T-helper 1 cell treated with Interleukin-12 subunit alpha and Interleukin-12 subunit beta and Interleukin-4 antibody, amounts not matched to agents 30 ng/mL and 1 ng/mL, for 36 hours (primary cell): ENCODE measurements around the gene BLVRB. TPM values are rescaled to one million over a fixed set of nuclear protein-coding genes. Genes with fewer than 3 reads are reported as not detected.
"Not testable (repeated sequence)": the region's sequence is repeated elsewhere in the genome, so short reads cannot be mapped to it uniquely, and the experiment has no call there.

Source experiments
- intact Hi-C: fragments of 100-400 bp; cut with micrococcal nuclease; formaldehyde crosslinking; loops from one replicate; pipeline ENCODE4 v1.15.1; 2024
- total RNA-seq: library from RNA; stranded (reverse); gene quantifications from 2 replicates; pipeline ENCODE4 v1.2.3, GENCODE V29; 2022

BLVRB gene
- total RNA-seq, 1 donor from 2014 or later: 10.2 TPM

DNA sequence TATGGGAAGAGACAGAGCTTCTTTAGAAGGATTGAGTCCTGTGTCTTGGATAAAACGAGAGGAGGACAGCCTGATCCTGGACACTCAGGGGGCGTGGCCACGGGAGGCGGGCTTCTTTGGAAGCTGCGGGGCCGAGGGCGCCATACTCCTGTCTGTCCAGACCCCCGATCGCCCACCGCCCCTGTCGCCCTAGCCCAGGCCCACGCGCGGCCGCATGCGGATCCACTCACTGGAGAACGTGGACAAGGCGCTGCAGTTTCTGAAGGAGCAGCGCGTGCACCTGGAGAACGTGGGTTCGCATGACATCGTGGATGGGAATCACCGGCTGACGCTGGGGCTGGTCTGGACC, 24.3 kb upstream of the BLVRB start:
- intact Hi-C loops: no loop called here

GRCh38 chr19:40486017-40486416, 20.5 kb upstream of the BLVRB start:
- intact Hi-C loops: no loop called here

GRCh38 chr19:40475878-40476644, 10.5 kb upstream of the BLVRB start:
- intact Hi-C loops: not testable (repeated sequence)

DNA sequence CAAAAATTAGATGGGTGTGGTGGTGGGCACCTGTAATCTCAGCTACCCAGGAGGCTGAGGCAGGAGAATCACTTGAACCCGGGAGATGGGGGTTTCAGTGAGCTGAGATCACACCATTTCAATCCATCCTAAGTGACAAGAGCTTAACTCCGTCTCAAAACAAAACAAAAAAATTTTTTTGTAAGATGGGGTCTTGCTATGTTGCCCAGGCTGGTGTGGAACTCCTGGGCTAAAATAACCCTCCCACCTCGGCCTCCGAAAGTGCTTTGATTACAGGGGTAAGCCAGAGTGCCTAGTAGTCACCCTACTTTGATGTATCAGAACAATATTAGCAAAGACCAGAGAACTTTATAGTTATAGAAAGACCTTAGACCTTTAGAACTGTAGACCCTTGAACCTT, 9.2 kb upstream of the BLVRB start:
- intact Hi-C loops: no loop called here

- intact Hi-C loops: no loop called here
These were observed 7.0 kb upstream of the BLVRB start for GRCh38 chr19:40472516-40472915.

DNA sequence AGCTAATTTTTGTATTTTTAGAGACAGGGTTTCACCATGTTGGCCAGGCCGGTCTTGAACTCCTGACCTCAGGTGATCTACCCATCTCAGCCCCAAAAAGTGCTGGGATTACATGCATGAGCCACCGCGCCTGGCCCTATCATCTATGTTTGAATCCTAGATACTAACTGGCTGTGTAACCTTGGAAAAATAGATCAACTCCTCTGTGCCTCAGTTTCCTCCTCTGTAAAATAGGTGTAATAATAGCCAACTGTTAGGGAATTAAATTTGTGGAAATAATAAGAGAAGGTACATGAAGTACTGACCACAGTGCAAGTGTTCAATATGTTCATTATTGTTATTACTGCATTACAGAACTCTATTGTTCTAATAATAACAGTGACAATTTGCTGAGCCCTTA, 5.6 kb upstream of the BLVRB start:
- intact Hi-C loops: no loop called here

- intact Hi-C loops: loop anchor here (5.0 kb wide), 1 partner anchor 893 kb away; the partner anchor contains the start of gene B9D2
These were observed 3.5 kb upstream of the BLVRB start for GRCh38 chr19:40469011-40469410.

DNA sequence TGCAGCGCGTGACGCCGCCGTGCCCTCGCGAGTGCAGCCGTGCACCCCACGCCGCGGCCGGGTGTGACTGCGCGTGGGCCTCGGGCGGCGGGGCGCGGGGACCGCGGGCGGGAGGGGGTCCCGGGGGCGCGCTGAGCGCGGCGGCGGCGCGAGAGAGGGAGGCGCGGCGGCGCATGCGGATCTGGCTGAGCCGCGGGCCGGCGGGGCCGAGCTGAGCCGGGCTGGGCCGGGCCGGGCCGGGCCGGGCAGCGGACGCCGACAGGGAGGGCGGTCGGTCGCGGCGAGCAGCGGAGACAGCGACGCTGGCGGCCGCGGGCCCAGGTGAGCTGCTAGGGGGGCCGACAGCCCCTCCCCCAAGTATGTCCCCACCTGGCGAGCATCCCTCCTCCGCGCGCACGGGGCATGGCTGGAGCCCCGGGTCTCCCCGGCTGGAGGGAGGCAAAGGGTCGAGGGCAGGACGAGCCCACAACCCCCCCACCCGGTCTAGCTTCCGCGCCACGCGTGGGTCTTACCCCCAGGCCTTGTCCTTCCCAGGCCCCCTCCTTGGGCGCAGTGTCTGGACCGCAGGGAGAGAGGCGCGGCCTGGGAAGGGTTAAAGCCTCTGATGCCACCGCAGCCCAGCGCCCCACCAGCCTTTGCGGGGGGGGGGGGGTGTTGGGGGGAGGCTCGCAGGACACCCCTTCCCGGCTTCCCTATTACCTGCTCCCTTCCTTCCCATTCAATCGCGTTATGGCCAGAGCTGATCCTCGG, 1.6 kb upstream of the BLVRB start, which contains the start of gene SPTBN4:
TSS of gene SPTBN4 (plus strand) at position 17 of the 750 bp plus-strand sequence. CDS start 5,621 bp downstream, outside the sequence.
- intact Hi-C loops: loop anchor here (1.0 to 5.0 kb wide), 2 partner anchors 276 to 895 kb away; partner anchors contain the start of genes B9D2 and MAP3K10

GRCh38 chr19:40466219-40466984, 857 bp upstream of the BLVRB start:
- intact Hi-C loops: loop anchor here (1.0 to 5.0 kb wide), 2 partner anchors 275 to 896 kb away; partner anchors contain the start of genes B9D2 and MAP3K10

GRCh38 chr19:40465025-40465556, 454 bp downstream of the BLVRB start:
- intact Hi-C loops: loop anchor here (1.0 to 5.0 kb wide), 15 partner anchors 22 to 897 kb away; partner anchors contain the start of genes AKT2, B9D2, C19orf47 and PLD3

- intact Hi-C loops: loop anchor here (1.0 to 5.0 kb wide), 16 partner anchors 21 to 898 kb away; partner anchors contain the start of genes AKT2, B9D2, C19orf47 and PLD3
These were observed 1.2 kb downstream of the BLVRB start for GRCh38 chr19:40464059-40465024.

GRCh38 chr19:40463587-40464037, 1.9 kb downstream of the BLVRB start:
- intact Hi-C loops: loop anchor here (1.0 kb wide), 1 partner anchor 158 kb away; no protein-coding TSS in a partner anchor

GRCh38 chr19:40461669-40462221, 3.8 kb downstream of the BLVRB start:
- intact Hi-C loops: no loop called here

- intact Hi-C loops: no loop called here
These were observed 5.4 kb downstream of the BLVRB start for GRCh38 chr19:40460185-40460584.

- intact Hi-C loops: no loop called here
These were observed 7.0 kb downstream of the BLVRB start for GRCh38 chr19:40458597-40458974.

DNA sequence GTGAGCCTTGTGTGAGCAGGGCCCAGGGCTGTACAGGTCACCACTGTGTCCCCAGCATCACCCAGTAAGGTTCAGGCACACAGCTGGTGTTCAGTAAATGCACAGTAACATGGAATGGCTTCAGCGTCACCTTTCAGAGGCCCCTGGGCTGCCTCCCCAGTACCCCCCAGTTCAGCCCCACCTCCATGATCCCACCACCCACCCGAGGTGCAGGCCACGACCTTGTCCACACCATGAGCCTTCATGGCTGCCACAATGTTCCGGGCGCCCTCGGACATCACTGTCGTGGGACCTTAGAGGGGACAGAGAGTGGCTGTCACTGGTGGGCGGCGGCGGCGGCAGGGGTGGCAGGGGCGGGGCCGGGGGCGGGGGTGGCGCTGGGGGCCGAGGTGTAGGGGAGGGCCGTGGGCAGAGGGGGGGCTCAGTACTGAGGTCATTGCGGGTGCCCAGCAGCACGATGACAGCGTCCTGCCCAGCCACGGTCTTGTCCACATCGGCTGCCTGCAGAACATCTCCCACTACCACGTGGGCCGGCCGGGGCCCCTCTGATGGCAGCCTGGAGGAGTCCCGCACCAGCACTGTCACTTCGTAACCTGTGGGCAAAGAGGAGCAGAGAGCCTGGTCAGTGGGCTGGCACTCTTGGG, 7.5 kb downstream of the BLVRB start:
- intact Hi-C loops: no loop called here

- intact Hi-C loops: no loop called here
These were observed 8.5 kb downstream of the BLVRB start for GRCh38 chr19:40457048-40457447.

- intact Hi-C loops: not testable (repeated sequence)
These were observed 11.6 kb downstream of the BLVRB start for GRCh38 chr19:40453943-40454342.

DNA sequence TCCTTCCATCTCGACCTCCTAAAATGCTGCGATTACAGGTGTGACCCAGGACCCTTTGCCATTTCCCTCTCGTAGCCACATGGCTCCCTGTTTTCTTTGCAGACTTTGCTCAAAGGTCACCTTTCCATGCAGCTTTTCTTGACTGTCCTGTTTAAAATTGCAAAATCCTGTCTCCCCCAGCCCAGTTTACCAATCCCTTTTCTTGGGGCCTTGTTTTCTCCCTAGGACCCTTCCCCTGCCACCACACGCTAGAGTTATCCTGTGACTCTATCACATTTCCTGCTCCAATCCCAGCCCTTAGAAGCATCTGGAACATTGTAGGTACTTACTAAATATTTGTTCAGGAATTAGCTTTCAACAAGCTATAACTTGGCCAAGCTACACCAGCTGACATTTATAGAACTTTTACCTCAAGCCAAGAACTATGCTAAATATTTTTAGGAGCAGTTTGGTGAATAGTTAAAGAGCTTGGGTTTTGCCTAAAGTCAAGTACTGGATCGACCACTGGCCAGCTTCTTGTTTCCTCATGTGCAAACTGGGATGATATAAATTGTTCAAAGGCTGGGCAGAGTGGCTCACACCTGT, 12.3 kb downstream of the BLVRB start:
- intact Hi-C loops: no loop called here
